HepG2 (cell line): ENCODE measurements around the gene ESRRG. TPM values are rescaled to one million over a fixed set of nuclear protein-coding genes. Genes with fewer than 3 reads are reported as not detected.

ENCODE experiments used
- ATAC-seq: fragments of 200-7000 bp; cut with Tn5 transposase; 3 replicates; pipeline ENCODE4 v1.9.1; 2020; ENCODE audit warnings: mild to moderate bottlenecking, moderate library complexity
- BruUV-seq: library from RNA; stranded (reverse); fragments of 400-500 nt; replicated peaks from 2 replicates; lab custom pipeline; 2021; lab: Mats Ljungman, UMichigan
- CTCF ChIA-PET: fragments of 300-600 bp; formaldehyde crosslinking; extraction: SDS; loops from one replicate; lab custom pipeline; 2021; ENCODE audit warnings: low total read pairs, inconsistent platforms, low intra/inter-chr PET ratio; lab: Yijun Ruan, JAX
- POLR2A ChIA-PET: fragments of 350-600 bp; sonication (Branson Sonifier 250); formaldehyde crosslinking; loops from one replicate; lab custom pipeline; 2020; ENCODE audit warnings: antibody characterized with exemption, inconsistent platforms; lab: Yijun Ruan, JAX
- DNase-seq: peaks from one replicate; pipeline ENCODE4 v3.0.0-alpha.2; 2015; ENCODE audit warnings: low spot score
- FAIRE-seq: peaks from 3 replicates; lab custom pipeline; 2011; peaks lifted over from hg19 to GRCh38; lab: Jason Lieb, UNC
- H2AFZ ChIP-seq: one replicate; pipeline ENCODE4 v1.6.1; 2011; ENCODE audit warnings: low read length, inconsistent platforms
- H3K27ac ChIP-seq: fragments of 300-600 bp; 3 replicates; pipeline ENCODE4 v1.8.0; 2011; ENCODE audit warnings: mixed run types, mild to moderate bottlenecking, mixed read lengths, low read length, inconsistent platforms; ENCODE audit not compliant: insufficient read depth; ENCODE audit errors: extremely low read length
- H3K27me3 ChIP-seq, 2 experiments: fragments of 200-600 bp in 1 of 2; 2 replicates in 1 of 2; 3 replicates in 1 of 2; pipeline versions ENCODE4 v1.6.0 to v1.8.0; 2011; ENCODE audit warnings: low read length in 2 of 2, mild to moderate bottlenecking in 2 of 2, moderate library complexity in 2 of 2, inconsistent platforms in 1 of 2; ENCODE audit not compliant: insufficient read depth in 2 of 2, control insufficient read depth in 1 of 2
- H3K36me3 ChIP-seq, 2 experiments: fragments of 200-600 bp in 1 of 2; replicated peaks in 1 of 2; 2 replicates in 1 of 2; 3 replicates in 1 of 2; pipeline versions ENCODE4 v1.5.1 to v1.8.0; 2011; ENCODE audit warnings: low read length in 2 of 2, inconsistent platforms in 1 of 2; ENCODE audit not compliant: insufficient read depth in 2 of 2, control insufficient read depth in 1 of 2
- H3K4me1 ChIP-seq: 2 replicates; pipeline ENCODE4 v1.5.1; 2012; ENCODE audit warnings: low read length, inconsistent platforms; ENCODE audit not compliant: insufficient read depth
- H3K4me2 ChIP-seq: 2 replicates; pipeline ENCODE4 v1.6.0; 2011; ENCODE audit warnings: low read depth, low read length, inconsistent platforms
- H3K4me3 ChIP-seq, 3 experiments: fragments of 200-600 bp in 1 of 3; sonication (generic), shearing (Covaris generic) in 1 of 3; replicated peaks in 1 of 3; 2 replicates each; pipeline ENCODE4 v1.5.1; 2011 to 2016; ENCODE audit warnings: low read length in 3 of 3, inconsistent platforms in 2 of 3, low read depth in 2 of 3, mild to moderate bottlenecking in 2 of 3, control low read depth in 1 of 3, mixed read lengths in 1 of 3; ENCODE audit not compliant: insufficient read depth in 1 of 3
- H3K79me2 ChIP-seq: one replicate; pipeline ENCODE4 v1.6.1; 2011; ENCODE audit warnings: low read length, inconsistent platforms; ENCODE audit not compliant: insufficient read depth
- H3K9ac ChIP-seq: 2 replicates; pipeline ENCODE4 v1.6.0; 2011; ENCODE audit warnings: mild to moderate bottlenecking, low read depth, low read length, inconsistent platforms; ENCODE audit not compliant: insufficient read depth
- H3K9me3 ChIP-seq: 2 replicates; pipeline ENCODE4 v1.5.1; 2012; ENCODE audit warnings: mild to moderate bottlenecking, low read length
- H4K20me1 ChIP-seq: 2 replicates; pipeline ENCODE4 v1.6.0; 2011; ENCODE audit warnings: inconsistent platforms, mild to moderate bottlenecking, low read length, moderate library complexity; ENCODE audit not compliant: insufficient read depth
- HNRNPK ChIP-seq: fragments of 200-400 bp; formaldehyde crosslinking; IDR thresholded peaks from 2 replicates; pipeline ENCODE4 v1.6.1; 2018; ENCODE audit warnings: low read length, low read depth, moderate library complexity, mild to moderate bottlenecking; ENCODE audit not compliant: poor library complexity, severe bottlenecking
- NONO ChIP-seq, 2 experiments: fragments of 450-650 bp in 1 of 2; sonication (generic) in 1 of 2; formaldehyde crosslinking in 1 of 2; IDR thresholded peaks in 1 of 2; conservative IDR thresholded peaks in 1 of 2; 2 replicates each; pipeline versions ENCODE4 v1.6.1 to v1.8.0; 2017 to 2022; ENCODE audit warnings: mild to moderate bottlenecking in 1 of 2, missing genetic modification reagents in 1 of 2, moderate library complexity in 1 of 2
- PCBP1 ChIP-seq: fragments of 200-400 bp; formaldehyde crosslinking; IDR thresholded peaks from 2 replicates; pipeline ENCODE4 v1.6.1; 2017; ENCODE audit warnings: mild to moderate bottlenecking, low read depth, low read length, borderline replicate concordance
- YY1 ChIP-seq: IDR thresholded peaks from 2 replicates; pipeline ENCODE4 v1.6.1; 2011; ENCODE audit warnings: low read length, low read depth, moderate library complexity, mild to moderate bottlenecking; ENCODE audit not compliant: insufficient read depth, insufficient replicate concordance
- WGBS: methylation state at CpG from one replicate; pipeline ENCODE4 v1.1.6; 2017; ENCODE audit warnings: low lambda C conversion rate; 5-methylcytosine and 5-hydroxymethylcytosine counted together
- in situ Hi-C: cut with HindIII; loops from 2 replicates; pipeline ENCODE4 v1.10.0; 2017; ENCODE audit warnings: low pct_unique_long_range_greater_than_20kb; ENCODE audit not compliant: extremely low pct_ligation_motif_present
- intact Hi-C: fragments of 100-400 bp; cut with micrococcal nuclease; formaldehyde crosslinking; loops from one replicate; pipeline ENCODE4 v1.10.0; 2022; ENCODE audit not compliant: unreplicated experiment
- polyA plus RNA-seq, 8 experiments: library from polyadenylated mRNA; depleted of rRNA in 3 of 8; stranded (reverse) in 7 of 8; unstranded in 1 of 8; fragments of >200 nt; fragmentation: Illumina TruSeq in 4 of 8; extraction: Trizol in 4 of 8; gene quantifications; 2 replicates each; pipeline versions ENCODE4 v1.2.1 to v1.2.3, GENCODE V29; 2011 to 2016; ENCODE audit warnings: low read depth in 4 of 8, missing spikeins in 1 of 8, mixed read lengths in 1 of 8; ENCODE audit not compliant: insufficient read depth in 1 of 8
- total RNA-seq, 5 experiments: library from RNA; depleted of rRNA; stranded (reverse); fragments of >200 nt; fragmentation: Illumina TruSeq; extraction: Trizol; gene quantifications; 2 replicates each; pipeline ENCODE4 v1.2.3, GENCODE V29; 2016; ENCODE audit warnings: low read depth in 1 of 5
- TF ChIP-seq, protein P1 (sequence below): sonication (generic); formaldehyde crosslinking; conservative IDR thresholded peaks from 2 replicates; pipeline ENCODE4 v1.4.0; 2020; ENCODE audit warnings: missing genetic modification reagents

Gene ESRRG
- total and polyA plus RNA-seq, 2 of the 13 experiments (the other 11 are each of a cell fraction or from before 2014, with no cell fraction given), result not detected

DNA sequence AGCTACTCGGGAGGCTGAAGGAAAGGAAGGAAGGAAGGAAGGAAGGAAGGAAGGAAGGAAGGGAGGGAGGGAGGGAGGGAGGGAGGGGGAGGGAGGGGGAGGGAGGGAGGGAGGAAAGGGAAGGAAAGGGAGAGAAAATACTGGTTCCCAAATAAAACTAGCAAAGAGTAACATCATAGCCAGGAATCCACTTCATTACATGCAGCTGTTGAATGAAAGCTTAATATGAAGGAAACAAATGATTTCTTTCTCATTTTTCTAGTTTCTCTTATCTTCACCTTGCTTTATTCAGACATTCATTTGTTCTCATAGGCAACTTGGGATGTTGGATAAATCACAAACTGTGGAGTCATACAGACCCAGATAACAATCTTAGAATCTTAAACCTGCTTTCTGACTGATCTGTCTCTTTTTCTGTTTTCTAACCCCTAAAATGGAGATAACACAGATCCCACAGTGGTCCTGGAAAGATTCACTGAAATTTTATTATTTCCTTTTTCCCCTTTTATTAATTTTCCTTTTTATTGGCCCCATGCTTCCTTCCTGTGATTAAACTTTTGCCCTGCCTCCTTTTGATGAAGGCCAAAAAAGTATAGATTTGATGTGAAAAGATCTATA is 247.5 kb downstream of the ESRRG start:
- H3K9me3 ChIP-seq, result no peaks in the 10 kb centered on the region
- no peak overlapping the region for H3K4me2 ChIP-seq
- H4K20me1 ChIP-seq, result no peaks in the 10 kb centered on the region
- WGBS, result 7% methylated on average over 1 of the region's 1 CpG
- no peak overlapping the region for H3K4me3 ChIP-seq
- no peaks in the 10 kb centered on the region for H3K27me3 ChIP-seq
- FAIRE-seq (no peak), ATAC-seq (no peak), DNase-seq (no peak)
- ChIA-PET CTCF (no interaction called here), POLR2A (no interaction called here)
- in situ Hi-C loops, result no loop called here
- H3K79me2 ChIP-seq, result no peaks in the 10 kb centered on the region
- TF ChIP-seq HNRNPK (peak; percentile 91), NONO (IDR thresholded peaks at IDR 0.05) (no peak), NONO (CRISPR knock-in tag; conservative IDR thresholded peaks at IDR 0.05) (no peak), PCBP1 (0 out of 2 replicates have a peak, but pooled peaks have one; percentile 47), YY1 (no peak)
- TF ChIP-seq, protein P1, sequence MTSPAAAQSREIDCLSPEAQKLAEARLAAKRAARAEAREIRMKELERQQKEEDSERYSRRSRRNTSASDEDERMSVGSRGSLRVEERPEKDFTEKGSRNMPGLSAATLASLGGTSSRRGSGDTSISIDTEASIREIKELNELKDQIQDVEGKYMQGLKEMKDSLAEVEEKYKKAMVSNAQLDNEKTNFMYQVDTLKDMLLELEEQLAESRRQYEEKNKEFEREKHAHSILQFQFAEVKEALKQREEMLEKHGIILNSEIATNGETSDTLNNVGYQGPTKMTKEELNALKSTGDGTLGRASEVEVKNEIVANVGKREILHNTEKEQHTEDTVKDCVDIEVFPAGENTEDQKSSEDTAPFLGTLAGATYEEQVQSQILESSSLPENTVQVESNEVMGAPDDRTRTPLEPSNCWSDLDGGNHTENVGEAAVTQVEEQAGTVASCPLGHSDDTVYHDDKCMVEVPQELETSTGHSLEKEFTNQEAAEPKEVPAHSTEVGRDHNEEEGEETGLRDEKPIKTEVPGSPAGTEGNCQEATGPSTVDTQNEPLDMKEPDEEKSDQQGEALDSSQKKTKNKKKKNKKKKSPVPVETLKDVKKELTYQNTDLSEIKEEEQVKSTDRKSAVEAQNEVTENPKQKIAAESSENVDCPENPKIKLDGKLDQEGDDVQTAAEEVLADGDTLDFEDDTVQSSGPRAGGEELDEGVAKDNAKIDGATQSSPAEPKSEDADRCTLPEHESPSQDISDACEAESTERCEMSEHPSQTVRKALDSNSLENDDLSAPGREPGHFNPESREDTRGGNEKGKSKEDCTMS, result no peak
- intact Hi-C loops, result no loop called here
- no peaks in the 10 kb centered on the region for H3K36me3 ChIP-seq
- no peak overlapping the region for H3K27ac ChIP-seq
- H3K4me1 ChIP-seq, result no peaks in the 10 kb centered on the region
- H3K9ac ChIP-seq, result no peak overlapping the region
- H2AFZ ChIP-seq, result no peak overlapping the region
- BruUV-seq, result no TSS peak
